Natural killer cell treated with Interleukin-12 subunit alpha and Interleukin-12 subunit beta and Interleukin-15 and Interleukin-18, amount 100 ng/mL, for 72 hours (primary cell): ENCODE measurements around the gene TMEM37. TPM values are rescaled to one million over a fixed set of nuclear protein-coding genes. Genes with fewer than 3 reads are reported as not detected.

ENCODE experiments used
- ATAC-seq, 2 donors: fragments of 150-1000 bp; cut with Tn5 transposase in 1 of 2; sonication (Bioruptor Pico), chemical (Tn5 transposase) in 1 of 2; 2 replicates each; pipeline ENCODE4 v1.10.0; 2021
- DNase-seq: peaks from one replicate; pipeline ENCODE4 v3.0.0; 2022; ENCODE audit warnings: low spot score
- H3K27ac Mint-ChIP-seq, 2 donors: 1 replicate in 1 of 2; 2 replicates in 1 of 2; pipeline ENCODE4 v1.8.0; 2022; ENCODE audit warnings: mixed read lengths in 2 of 2, mild to moderate bottlenecking in 1 of 2, moderate library complexity in 1 of 2
- H3K27me3 Mint-ChIP-seq, 2 donors: 1 replicate in 1 of 2; 2 replicates in 1 of 2; pipeline ENCODE4 v1.8.0; 2022; ENCODE audit warnings: mixed read lengths in 2 of 2
- H3K36me3 Mint-ChIP-seq: one replicate; pipeline ENCODE4 v1.8.0; 2022; ENCODE audit warnings: mixed read lengths
- H3K4me1 Mint-ChIP-seq, 2 donors: 1 replicate in 1 of 2; 2 replicates in 1 of 2; pipeline ENCODE4 v1.8.0; 2022; ENCODE audit warnings: low read depth in 2 of 2, mixed read lengths in 2 of 2, mild to moderate bottlenecking in 1 of 2
- H3K4me3 Mint-ChIP-seq: one replicate; pipeline ENCODE4 v1.8.0; 2022; ENCODE audit warnings: mixed read lengths
- H3K9me3 Mint-ChIP-seq: 2 replicates; pipeline ENCODE4 v1.8.0; 2022; ENCODE audit warnings: mixed read lengths
- total RNA-seq, 2 donors: library from RNA; stranded (reverse); gene quantifications; one replicate each; pipeline ENCODE4 v1.2.3, GENCODE V29; 2022

TMEM37 gene
- total RNA-seq, 2 donors from 2014 or later, result not detected

DNA sequence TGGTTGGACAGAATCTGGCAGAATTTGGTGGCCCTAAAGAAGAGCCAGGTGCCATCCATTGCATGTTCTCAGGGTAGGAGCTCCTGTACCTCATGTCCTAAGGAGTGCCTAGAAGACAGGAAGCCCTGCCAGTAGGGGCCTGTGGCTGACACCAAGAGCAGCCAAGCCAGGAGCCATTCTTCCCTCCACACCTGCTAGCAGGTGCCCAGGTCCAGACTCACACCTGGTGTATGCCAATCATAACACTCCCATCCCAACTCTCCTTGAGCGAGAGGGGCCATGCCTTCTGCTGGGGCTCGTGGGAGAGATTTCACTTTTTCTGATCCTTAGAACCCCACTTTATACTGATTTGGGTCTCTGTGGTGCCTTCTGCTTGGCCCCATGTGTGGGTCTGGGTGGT lies 26.5 kb upstream of the TMEM37 start:
- no peak overlapping the region for H3K27ac Mint-ChIP-seq
- ATAC-seq, result no peak

DNA sequence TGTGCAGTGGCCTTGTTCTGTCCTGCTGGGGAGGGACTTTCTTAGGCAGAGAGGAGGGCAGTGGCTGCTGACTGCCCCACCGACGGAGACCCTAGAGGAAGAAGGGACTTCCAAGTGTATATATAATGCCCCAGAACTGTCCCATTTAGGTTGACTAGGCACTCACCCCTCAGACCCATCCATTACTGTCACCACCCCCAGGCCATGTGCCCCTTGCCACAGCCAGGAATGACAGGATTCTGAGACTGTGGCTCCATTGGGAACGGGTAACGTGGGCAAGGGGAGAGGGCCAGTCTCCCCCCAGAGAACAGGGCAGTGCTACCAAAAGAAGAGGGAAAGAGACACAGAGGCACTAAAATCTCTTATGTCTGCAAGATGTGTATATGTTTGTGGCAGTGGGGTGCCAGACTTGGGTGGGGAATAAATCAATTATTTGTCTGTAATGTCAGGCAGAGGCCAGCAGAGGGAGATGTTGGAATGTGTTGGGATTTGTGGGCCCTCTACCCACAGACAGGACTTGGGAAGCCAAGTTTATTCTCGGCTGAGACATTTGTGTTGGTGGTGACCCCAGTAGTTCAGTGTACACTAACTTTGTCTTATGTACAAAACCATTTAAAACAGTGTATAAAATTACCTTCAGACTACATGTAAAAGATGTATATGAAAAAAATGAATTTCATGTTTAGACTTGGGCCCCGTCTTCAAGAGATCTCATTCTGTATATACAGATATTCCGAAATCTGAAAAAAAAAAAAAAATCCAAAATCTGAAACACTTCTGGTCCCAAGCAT lies 24.0 kb upstream of the TMEM37 start:
- ATAC-seq (no peak), DNase-seq (no peak)
- Mint-ChIP-seq H3K36me3 (no peaks in the 10 kb centered on the region), H3K27ac (no peak overlapping the region), H3K4me3 (no peak overlapping the region), H3K4me1 (no peaks in the 10 kb centered on the region), H3K9me3 (no peaks in the 10 kb centered on the region), H3K27me3 (peaks cover 13 to 19% of the 10 kb centered on the region in 2 donors)

More for the DNA sequence above, 26.5 kb upstream of the TMEM37 start:
- Mint-ChIP-seq H3K27me3 (peaks cover 6 to 8% of the 10 kb centered on the region in 2 donors), H3K4me1 (no peaks in the 10 kb centered on the region), H3K36me3 (no peaks in the 10 kb centered on the region), H3K9me3 (no peaks in the 10 kb centered on the region), H3K4me3 (no peak overlapping the region)
- no peak for DNase-seq

DNA sequence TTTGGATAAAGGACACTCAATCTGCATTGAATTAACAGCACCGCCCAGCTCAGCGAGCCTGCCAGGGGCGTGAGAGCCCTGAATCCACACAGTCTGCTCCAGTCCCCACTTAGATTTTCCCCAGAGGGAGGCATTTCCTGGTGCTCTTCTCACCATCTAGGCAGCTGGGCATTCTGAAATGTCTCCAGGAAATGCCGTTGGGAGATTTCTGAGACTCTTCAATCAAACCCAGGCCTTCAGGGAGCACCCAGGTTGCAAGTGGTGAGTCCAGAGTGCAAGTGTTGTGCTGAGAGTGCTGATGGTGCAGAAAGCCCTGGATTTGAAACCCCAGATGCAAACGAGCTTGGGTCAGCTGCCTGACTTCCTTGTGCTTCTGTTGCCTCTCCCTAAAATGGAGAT lies 23.4 kb upstream of the TMEM37 start:
- ATAC-seq (no peak), DNase-seq (no peak)
- Mint-ChIP-seq H3K4me3 (no peak overlapping the region), H3K4me1 (no peaks in the 10 kb centered on the region), H3K27ac (no peak overlapping the region), H3K36me3 (no peaks in the 10 kb centered on the region), H3K27me3 (peaks cover 13 to 19% of the 10 kb centered on the region in 2 donors), H3K9me3 (no peaks in the 10 kb centered on the region)

DNA sequence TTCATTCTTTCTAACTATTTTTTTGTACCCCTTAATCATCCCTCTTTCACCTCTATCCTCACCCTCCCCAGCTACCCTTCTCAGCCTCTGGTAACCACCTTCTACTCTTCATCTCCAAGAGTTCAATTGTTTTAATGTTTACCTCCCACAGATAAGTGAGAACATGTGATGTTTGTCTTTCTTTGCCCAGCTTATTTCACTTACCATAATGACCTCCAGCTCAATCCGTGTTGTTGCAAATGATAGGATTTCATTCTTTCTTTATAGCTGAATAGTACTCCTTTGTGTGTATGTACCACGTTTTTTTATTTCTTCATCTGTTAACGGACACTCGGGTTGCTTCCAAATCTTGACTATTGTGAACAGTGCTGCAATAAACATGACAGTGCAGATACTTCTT lies 22.1 kb upstream of the TMEM37 start:
- no peak overlapping the region for H3K4me3 Mint-ChIP-seq
- H3K36me3 Mint-ChIP-seq, result no peaks in the 10 kb centered on the region
- no peak for ATAC-seq
- H3K27me3 Mint-ChIP-seq, result peaks cover 13 to 19% of the 10 kb centered on the region in 2 donors
- no peak for DNase-seq
- no peaks in the 10 kb centered on the region for H3K9me3 Mint-ChIP-seq
- H3K27ac Mint-ChIP-seq, result no peak overlapping the region
- no peaks in the 10 kb centered on the region for H3K4me1 Mint-ChIP-seq

DNA sequence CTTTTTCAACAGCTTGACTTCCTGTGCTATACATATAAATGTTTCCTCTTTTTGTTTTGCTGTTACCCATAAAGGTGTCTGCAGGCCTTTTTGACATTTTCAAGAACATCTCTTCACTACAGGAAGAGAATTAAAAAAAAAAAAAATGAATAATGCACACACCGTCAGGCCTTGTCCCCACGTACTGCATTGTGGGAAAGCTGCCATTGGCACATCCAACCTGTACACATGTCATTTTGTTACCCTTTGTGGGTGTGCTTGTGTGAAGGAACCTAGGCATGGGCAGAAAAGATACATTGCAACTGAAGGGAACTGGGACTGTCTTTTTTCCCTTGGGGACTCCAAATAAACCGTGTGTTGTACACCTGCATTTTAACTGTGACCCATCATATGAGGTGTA lies 16.8 kb upstream of the TMEM37 start:
- H3K27me3 Mint-ChIP-seq, result peaks cover 13 to 30% of the 10 kb centered on the region in 2 donors
- no peak overlapping the region for H3K27ac Mint-ChIP-seq
- ATAC-seq (no peak), DNase-seq (no peak)
- H3K4me1 Mint-ChIP-seq, result no peaks in the 10 kb centered on the region
- no peaks in the 10 kb centered on the region for H3K9me3 Mint-ChIP-seq
- no peaks in the 10 kb centered on the region for H3K36me3 Mint-ChIP-seq
- H3K4me3 Mint-ChIP-seq, result no peak overlapping the region

DNA sequence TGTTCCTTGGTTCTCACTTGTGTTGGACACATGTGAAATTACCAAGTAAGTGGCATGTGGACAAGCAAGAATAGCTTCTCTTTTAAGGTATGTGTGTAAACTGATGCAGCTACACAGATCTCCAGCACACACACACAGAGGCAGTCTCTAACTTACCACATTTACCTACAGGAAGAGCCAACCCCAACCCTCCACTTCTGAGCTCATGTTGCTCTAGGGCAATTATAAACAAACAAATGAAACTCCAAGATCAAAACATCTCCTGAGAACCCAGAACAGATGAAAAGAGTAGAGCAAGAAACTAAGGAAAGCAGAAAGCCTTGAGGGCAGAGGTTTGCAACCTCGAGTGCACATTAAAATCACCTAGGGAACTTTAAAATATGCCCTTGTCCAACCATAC lies 16.0 kb upstream of the TMEM37 start:
- no peaks in the 10 kb centered on the region for H3K9me3 Mint-ChIP-seq
- no peak for DNase-seq

DNA sequence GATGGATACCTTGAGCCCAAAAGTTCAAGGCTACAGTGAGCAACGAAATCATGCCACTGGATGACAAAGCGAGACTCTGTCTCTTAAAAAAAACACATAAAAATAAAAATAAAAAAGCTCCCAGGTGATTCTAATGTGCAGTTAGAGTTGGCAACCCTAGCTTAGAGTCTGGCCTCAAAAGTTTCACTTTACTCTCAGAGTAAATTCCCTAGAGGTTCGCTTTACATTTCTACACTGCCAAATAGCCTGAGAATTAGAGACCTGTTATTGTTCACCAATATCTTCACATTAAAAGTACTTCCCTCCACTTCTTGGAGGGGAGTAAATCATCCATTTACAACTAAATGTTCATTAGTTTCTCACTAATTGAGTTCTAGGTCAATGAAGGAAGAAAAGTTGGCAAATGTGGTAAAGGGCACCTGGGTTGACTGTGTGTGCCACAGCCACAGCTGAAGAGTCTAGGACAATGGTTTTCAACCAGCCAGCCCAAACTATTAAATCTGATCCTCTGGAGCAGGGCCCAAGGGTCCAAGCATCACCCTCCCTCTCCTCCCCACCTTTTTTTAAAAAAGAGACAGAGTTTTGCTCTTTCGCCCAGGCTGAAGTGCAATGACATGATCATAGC lies 15.2 kb upstream of the TMEM37 start:
- no peaks in the 10 kb centered on the region for H3K36me3 Mint-ChIP-seq
- no peaks in the 10 kb centered on the region for H3K4me1 Mint-ChIP-seq
- peaks cover 6 to 31% of the 10 kb centered on the region in 2 donors for H3K27me3 Mint-ChIP-seq
- no peak overlapping the region for H3K27ac Mint-ChIP-seq
- H3K9me3 Mint-ChIP-seq, result no peaks in the 10 kb centered on the region
- no peak for DNase-seq
- ATAC-seq, result no peak
- no peak overlapping the region for H3K4me3 Mint-ChIP-seq

More for the DNA sequence above, 16.0 kb upstream of the TMEM37 start:
- Mint-ChIP-seq H3K27me3 (peaks cover 8 to 33% of the 10 kb centered on the region in 2 donors), H3K36me3 (no peaks in the 10 kb centered on the region), H3K27ac (no peak overlapping the region), H3K4me1 (no peaks in the 10 kb centered on the region), H3K4me3 (no peak overlapping the region)
- no peak for ATAC-seq

DNA sequence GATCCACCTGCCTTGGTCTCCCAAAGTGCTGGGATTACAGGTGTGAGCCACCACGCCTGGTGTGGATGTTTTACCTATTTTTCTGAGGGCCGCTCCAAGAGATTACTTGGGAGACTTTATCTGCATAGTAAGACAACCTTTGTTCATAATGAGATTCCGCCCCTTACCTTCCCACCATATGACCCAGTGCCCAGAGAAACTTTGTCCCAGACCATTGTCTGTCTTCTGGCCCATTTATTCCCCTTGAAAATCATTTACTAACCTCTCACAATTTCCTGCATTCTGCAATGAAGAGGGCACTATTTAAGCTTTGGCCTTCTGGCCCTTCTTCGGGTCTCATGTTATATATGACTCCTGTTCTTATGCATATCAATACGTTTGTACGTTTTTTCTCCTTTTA lies 13.7 kb upstream of the TMEM37 start:
- H3K36me3 Mint-ChIP-seq, result no peaks in the 10 kb centered on the region
- no peak for DNase-seq
- no peaks in the 10 kb centered on the region for H3K9me3 Mint-ChIP-seq
- no peak overlapping the region for H3K4me3 Mint-ChIP-seq
- no peaks in the 10 kb centered on the region for H3K4me1 Mint-ChIP-seq
- H3K27ac Mint-ChIP-seq, result no peak overlapping the region
- no peak for ATAC-seq
- peaks cover 15 to 36% of the 10 kb centered on the region in 2 donors for H3K27me3 Mint-ChIP-seq

DNA sequence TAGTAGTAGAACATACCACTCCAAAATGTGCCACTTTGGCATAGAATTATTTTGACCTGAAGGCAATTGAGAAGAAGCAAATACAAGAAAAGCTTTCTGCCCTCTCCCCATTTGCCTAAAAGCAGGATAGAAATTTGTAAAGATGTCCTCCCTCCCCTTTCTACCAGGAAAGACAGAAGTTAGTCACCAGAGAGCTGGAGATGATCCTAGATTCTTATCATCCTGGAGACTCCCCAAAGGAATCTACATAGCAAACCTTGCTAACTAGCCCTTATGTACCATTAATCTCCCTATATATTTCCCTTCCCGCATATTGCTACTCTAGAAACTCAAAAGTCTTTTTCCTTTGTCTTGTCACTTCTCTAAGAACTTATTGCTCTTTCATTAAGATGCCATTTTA lies 12.6 kb upstream of the TMEM37 start:
- ATAC-seq (no peak), DNase-seq (no peak)
- no peak overlapping the region for H3K27ac Mint-ChIP-seq
- no peaks in the 10 kb centered on the region for H3K9me3 Mint-ChIP-seq
- no peaks in the 10 kb centered on the region for H3K36me3 Mint-ChIP-seq
- no peak overlapping the region for H3K4me3 Mint-ChIP-seq
- no peaks in the 10 kb centered on the region for H3K4me1 Mint-ChIP-seq
- H3K27me3 Mint-ChIP-seq, result peaks cover 22 to 42% of the 10 kb centered on the region in 2 donors

DNA sequence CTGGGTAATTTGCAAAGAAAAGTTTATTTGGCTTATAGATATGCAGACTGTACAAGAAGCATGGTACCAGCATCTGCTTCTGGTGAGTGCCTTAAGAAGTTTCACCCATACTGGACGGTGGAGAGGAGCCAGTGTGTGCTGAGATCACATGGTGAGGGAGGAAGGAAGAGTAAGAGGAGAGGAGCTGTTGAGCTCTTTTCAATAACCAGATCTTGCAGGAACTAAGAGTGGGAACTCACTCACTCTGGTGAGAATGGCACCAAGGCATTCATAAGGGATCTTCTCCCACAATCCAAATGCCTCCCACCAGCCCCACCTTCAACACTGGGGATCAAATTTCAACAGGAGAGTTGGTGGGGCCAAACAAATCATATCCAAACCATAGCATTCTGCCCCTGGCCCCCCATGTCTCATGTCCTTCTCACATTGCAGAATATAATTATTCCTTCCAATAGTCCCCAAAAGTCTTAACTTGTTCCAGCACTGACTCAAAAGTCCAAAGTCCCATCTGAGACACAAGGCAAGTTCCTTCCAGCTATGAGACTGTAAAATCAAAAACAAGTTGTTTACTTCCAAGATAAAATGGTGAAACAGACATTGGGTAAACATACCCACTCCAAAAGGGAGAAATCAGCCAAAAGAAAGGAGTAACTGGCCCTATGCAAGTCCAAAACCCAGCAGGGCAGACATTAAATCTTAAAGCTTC lies 11.7 kb upstream of the TMEM37 start:
- no peak for ATAC-seq
- no peak for DNase-seq
- peaks cover 23 to 42% of the 10 kb centered on the region in 2 donors for H3K27me3 Mint-ChIP-seq
- H3K4me3 Mint-ChIP-seq, result no peak overlapping the region
- no peaks in the 10 kb centered on the region for H3K9me3 Mint-ChIP-seq
- no peaks in the 10 kb centered on the region for H3K4me1 Mint-ChIP-seq
- no peaks in the 10 kb centered on the region for H3K36me3 Mint-ChIP-seq
- no peak overlapping the region for H3K27ac Mint-ChIP-seq

DNA sequence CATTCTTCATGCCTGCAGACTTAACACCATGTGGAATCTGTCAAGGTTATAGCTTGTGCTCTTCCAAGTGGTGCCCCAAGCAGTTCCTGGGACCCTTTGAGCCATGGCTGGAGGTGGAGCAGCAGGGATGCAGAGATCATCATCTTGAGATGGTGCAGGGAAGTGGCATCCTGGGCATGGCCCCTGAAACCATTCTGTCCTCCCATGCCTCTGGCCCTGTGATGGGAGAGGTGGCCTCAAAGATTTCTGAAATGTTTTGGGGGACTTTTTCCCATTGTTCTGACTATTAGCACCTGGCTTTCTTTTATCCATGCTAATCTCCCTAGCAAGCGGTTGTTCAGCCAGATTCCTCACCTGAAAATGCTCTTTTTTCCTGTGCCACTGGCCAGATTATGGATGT lies 10.3 kb upstream of the TMEM37 start:
- DNase-seq (no peak), ATAC-seq (no peak)
- Mint-ChIP-seq H3K9me3 (no peaks in the 10 kb centered on the region), H3K4me3 (no peak overlapping the region), H3K27me3 (peaks cover 30 to 46% of the 10 kb centered on the region in 2 donors), H3K27ac (no peak overlapping the region), H3K4me1 (no peaks in the 10 kb centered on the region), H3K36me3 (no peaks in the 10 kb centered on the region)

DNA sequence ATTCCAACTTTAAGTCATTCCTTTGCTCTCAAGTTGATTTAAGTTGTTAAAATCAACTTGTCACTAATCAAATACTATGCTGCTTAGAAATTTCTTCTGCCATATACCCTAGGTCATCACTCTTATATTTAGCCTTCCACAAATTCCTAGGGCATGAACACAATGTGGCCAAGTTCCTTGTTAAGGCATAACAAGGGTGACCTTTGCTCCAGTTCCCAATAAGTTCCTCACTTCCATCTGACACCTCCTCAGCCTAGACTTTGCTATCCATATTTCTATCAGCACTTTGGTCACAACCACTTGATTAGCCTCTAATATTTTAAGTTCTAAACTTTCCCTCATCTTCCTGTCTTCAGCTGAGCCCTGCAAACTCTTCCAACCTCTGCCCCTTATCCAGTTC lies 9.9 kb upstream of the TMEM37 start:
- no peak for ATAC-seq
- Mint-ChIP-seq H3K9me3 (no peaks in the 10 kb centered on the region), H3K27ac (no peak overlapping the region), H3K4me1 (no peaks in the 10 kb centered on the region), H3K27me3 (peaks cover 34 to 50% of the 10 kb centered on the region in 2 donors), H3K36me3 (no peaks in the 10 kb centered on the region), H3K4me3 (no peak overlapping the region)
- DNase-seq, result no peak

DNA sequence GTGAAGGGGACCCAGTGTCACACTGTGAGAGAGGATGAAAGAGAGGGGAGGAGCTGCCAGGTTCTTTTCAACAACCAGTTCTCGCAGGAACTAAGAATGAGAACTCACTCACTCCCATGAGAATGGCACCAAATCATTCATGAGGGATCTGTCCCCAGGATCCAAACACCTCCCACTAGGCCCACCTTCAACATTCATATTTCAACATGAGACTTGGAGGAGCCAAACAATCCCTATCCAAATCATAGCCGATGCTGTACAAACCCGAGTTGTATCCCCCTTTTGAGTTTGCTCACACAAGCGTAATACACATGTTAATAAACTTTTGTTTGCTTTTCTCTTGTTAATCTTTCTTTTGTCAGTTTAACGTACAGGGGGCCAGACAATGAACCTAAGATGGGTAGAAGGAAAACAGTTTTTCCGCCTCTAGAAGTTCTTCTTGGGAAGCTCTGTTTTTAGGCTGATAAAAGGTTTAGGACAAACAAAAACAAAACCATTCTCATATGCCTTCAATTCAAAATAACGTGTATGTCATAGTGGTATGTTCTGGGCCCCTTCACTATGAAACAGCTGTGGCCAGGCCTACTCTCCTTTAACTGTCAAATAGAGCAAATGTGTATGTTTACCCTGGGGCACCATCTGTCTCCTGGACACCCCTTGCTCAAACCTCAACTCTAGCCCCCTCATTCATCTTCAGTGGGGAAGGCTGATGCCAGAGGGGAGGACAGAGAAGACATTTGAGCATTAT lies 9.1 kb upstream of the TMEM37 start:
- ATAC-seq (no peak), DNase-seq (no peak)
- H3K36me3 Mint-ChIP-seq, result no peaks in the 10 kb centered on the region
- H3K4me1 Mint-ChIP-seq, result no peaks in the 10 kb centered on the region
- no peak overlapping the region for H3K27ac Mint-ChIP-seq
- no peak overlapping the region for H3K4me3 Mint-ChIP-seq
- H3K27me3 Mint-ChIP-seq, result peaks cover 40 to 58% of the 10 kb centered on the region in 2 donors
- H3K9me3 Mint-ChIP-seq, result no peaks in the 10 kb centered on the region

DNA sequence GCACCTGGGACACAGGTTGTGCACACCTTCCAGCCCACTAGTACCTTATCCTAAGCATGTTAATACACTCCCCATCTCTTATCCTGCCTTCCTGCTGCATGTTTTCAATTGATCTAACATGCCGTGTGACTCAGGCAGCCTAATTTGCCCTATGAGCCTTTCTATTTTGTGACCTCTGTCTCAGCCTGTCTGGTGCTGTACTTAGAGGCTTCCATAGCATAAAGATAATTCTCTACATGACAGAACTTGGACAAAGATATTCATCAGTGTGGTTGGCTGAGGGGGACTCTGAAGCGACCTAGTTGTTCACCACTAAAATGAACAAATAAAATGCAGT lies 8.6 kb upstream of the TMEM37 start:
- no peaks in the 10 kb centered on the region for H3K4me1 Mint-ChIP-seq

More for the DNA sequence above, 8.6 kb upstream of the TMEM37 start:
- ATAC-seq (no peak), DNase-seq (no peak)
- Mint-ChIP-seq H3K27me3 (peaks cover 46 to 59% of the 10 kb centered on the region in 2 donors), H3K9me3 (no peaks in the 10 kb centered on the region), H3K27ac (no peak overlapping the region), H3K4me3 (no peak overlapping the region), H3K36me3 (no peaks in the 10 kb centered on the region)
